ENCODE data around the gene ZNF700. TPM values are rescaled to one million over a fixed set of nuclear protein-coding genes. Genes with fewer than 3 reads are reported as not detected.

ZNF700 gene
- polyA plus RNA-seq, 1 donor (not counting 4 experiments of a cell fraction or from before 2014, with no cell fraction given): 8.5 TPM

DNA sequence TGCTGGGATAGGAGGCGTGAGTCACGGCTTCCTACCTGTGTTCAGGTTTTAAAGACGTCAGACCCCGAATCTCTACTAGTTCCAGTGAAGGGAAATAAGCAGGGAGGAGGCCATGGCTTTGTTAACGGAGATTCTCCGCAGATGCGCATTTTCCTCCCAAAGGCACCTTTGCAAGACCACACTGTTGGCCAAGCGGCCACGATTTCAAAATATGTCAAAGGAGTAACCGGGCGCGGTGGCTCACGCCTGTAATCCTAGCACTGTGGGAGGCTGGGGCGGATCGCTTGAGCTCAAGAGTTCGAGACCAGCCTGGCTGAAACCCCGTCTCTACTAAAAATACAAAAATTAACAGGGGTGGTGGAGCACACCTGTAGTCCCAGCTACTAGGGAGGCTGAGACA is 61.8 kb downstream of the ZNF700 start:
- Histone ChIP-seq H3K27me3 (ENCODE audit: control insufficient read depth, extremely low read depth, insufficient read depth, low read length) (no peaks in the 10 kb centered on the region), H3K9ac (ENCODE audit: control insufficient read depth, extremely low read depth, insufficient read depth, low read length) (no peak overlapping the region), H3K4me2 (ENCODE audit: control insufficient read depth, extremely low read depth, insufficient read depth, low read depth, low read length) (no peak overlapping the region), H4K20me1 (ENCODE audit: control insufficient read depth, extremely low read depth, insufficient read depth, low read length) (no peaks in the 10 kb centered on the region), H3K36me3 (ENCODE audit: control insufficient read depth in 2 of 2, extremely low read depth in 1 of 2, insufficient read depth in 2 of 2, low read length in 2 of 2) (peaks cover 0 to 3% of the 10 kb centered on the region in 2 experiments), H3K79me2 (ENCODE audit: control insufficient read depth, insufficient read depth, low read length) (peaks cover 4% of the 10 kb centered on the region), H3K27ac (ENCODE audit: control insufficient read depth, insufficient read depth, low read length) (no peak overlapping the region), H3K4me1 (ENCODE audit: control insufficient read depth, extremely low read depth, insufficient read depth, low read length) (no peaks in the 10 kb centered on the region), H3K4me3 (ENCODE audit: control insufficient read depth in 2 of 3, extremely low read depth in 1 of 3, insufficient read depth in 2 of 3, low read depth in 1 of 3, low read length in 3 of 3) (no peak overlapping the region), H3K9me3 (ENCODE audit: control insufficient read depth, low read depth, low read length) (peaks cover 8% of the 10 kb centered on the region), H3K9me1 (ENCODE audit: control insufficient read depth, extremely low read depth, insufficient read depth, low read length) (no peaks in the 10 kb centered on the region), H2AFZ (ENCODE audit: control insufficient read depth, low read length) (no peak overlapping the region)
- dilution Hi-C loops (cut with MboI; ENCODE audit: extremely low pct_ligation_motif_present, low sequenced_read_pairs): no loop called here
- TF ChIP-seq, protein P1, sequence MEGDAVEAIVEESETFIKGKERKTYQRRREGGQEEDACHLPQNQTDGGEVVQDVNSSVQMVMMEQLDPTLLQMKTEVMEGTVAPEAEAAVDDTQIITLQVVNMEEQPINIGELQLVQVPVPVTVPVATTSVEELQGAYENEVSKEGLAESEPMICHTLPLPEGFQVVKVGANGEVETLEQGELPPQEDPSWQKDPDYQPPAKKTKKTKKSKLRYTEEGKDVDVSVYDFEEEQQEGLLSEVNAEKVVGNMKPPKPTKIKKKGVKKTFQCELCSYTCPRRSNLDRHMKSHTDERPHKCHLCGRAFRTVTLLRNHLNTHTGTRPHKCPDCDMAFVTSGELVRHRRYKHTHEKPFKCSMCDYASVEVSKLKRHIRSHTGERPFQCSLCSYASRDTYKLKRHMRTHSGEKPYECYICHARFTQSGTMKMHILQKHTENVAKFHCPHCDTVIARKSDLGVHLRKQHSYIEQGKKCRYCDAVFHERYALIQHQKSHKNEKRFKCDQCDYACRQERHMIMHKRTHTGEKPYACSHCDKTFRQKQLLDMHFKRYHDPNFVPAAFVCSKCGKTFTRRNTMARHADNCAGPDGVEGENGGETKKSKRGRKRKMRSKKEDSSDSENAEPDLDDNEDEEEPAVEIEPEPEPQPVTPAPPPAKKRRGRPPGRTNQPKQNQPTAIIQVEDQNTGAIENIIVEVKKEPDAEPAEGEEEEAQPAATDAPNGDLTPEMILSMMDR (optimal IDR thresholded peaks at IDR 0.05 in 1 of 3, IDR thresholded peaks at IDR 0.05 in 1 of 3, conservative IDR thresholded peaks at IDR 0.05 in 1 of 3; ENCODE audit: extremely low read depth in 1 of 3, insufficient read depth in 2 of 3, low read length in 3 of 3): no peak
- TF ChIP-seq EZH2 (IDR thresholded peaks at IDR 0.05; ENCODE audit: low read length): no peak
- no peak for FAIRE-seq
- DNase-seq (ENCODE audit: low read depth, low spot score): no peak

- Histone ChIP-seq H4K20me1 (ENCODE audit: control insufficient read depth, extremely low read depth, insufficient read depth, low read length) (no peaks in the 10 kb centered on the region), H3K36me3 (ENCODE audit: control insufficient read depth in 2 of 2, extremely low read depth in 1 of 2, insufficient read depth in 2 of 2, low read length in 2 of 2) (peaks cover 0 to 3% of the 10 kb centered on the region in 2 experiments), H3K4me1 (ENCODE audit: control insufficient read depth, extremely low read depth, insufficient read depth, low read length) (no peaks in the 10 kb centered on the region), H3K9ac (ENCODE audit: control insufficient read depth, extremely low read depth, insufficient read depth, low read length) (peak overlapping the region; percentile 78), H3K9me3 (ENCODE audit: control insufficient read depth, low read depth, low read length) (peaks cover 8% of the 10 kb centered on the region), H3K4me2 (ENCODE audit: control insufficient read depth, extremely low read depth, insufficient read depth, low read depth, low read length) (peak overlapping the region; percentile 74), H2AFZ (ENCODE audit: control insufficient read depth, low read length) (peak overlapping the region; percentile 92), H3K27ac (ENCODE audit: control insufficient read depth, insufficient read depth, low read length) (peak overlapping the region; percentile 77), H3K4me3 (ENCODE audit: control insufficient read depth in 2 of 3, extremely low read depth in 1 of 3, insufficient read depth in 2 of 3, low read depth in 1 of 3, low read length in 3 of 3) (peak overlapping the region; percentile 81 to 96 (median 81)), H3K27me3 (ENCODE audit: control insufficient read depth, extremely low read depth, insufficient read depth, low read length) (no peaks in the 10 kb centered on the region), H3K79me2 (ENCODE audit: control insufficient read depth, insufficient read depth, low read length) (peaks cover 4% of the 10 kb centered on the region), H3K9me1 (ENCODE audit: control insufficient read depth, extremely low read depth, insufficient read depth, low read length) (no peaks in the 10 kb centered on the region)
- dilution Hi-C loops (cut with MboI; ENCODE audit: extremely low pct_ligation_motif_present, low sequenced_read_pairs): no loop called here
- DNase-seq (ENCODE audit: low read depth, low spot score) (no peak), FAIRE-seq (peak; percentile 70)
- no peak for TF ChIP-seq EZH2 (IDR thresholded peaks at IDR 0.05; ENCODE audit: low read length)
- TF ChIP-seq, protein P1 (optimal IDR thresholded peaks at IDR 0.05 in 1 of 3, IDR thresholded peaks at IDR 0.05 in 1 of 3, conservative IDR thresholded peaks at IDR 0.05 in 1 of 3; ENCODE audit: extremely low read depth in 1 of 3, insufficient read depth in 2 of 3, low read length in 3 of 3): no peak
These were observed 62.7 kb downstream of the ZNF700 start for GRCh38 chr19:11987405-11988281.
